HG02870 (cell line): ENCODE results near the gene CALCB.
A peak's percentile ranks its signal among the peaks of the same experiment; 100 is the strongest.

ENCODE experiments used
- ATAC-seq: cut with Tn5 transposase; IDR thresholded peaks from one replicate; pipeline ENCODE4 v1.9.1; 2021; ENCODE audit warnings: mild to moderate bottlenecking, moderate library complexity; ENCODE audit not compliant: unreplicated experiment

CALCB gene

DNA sequence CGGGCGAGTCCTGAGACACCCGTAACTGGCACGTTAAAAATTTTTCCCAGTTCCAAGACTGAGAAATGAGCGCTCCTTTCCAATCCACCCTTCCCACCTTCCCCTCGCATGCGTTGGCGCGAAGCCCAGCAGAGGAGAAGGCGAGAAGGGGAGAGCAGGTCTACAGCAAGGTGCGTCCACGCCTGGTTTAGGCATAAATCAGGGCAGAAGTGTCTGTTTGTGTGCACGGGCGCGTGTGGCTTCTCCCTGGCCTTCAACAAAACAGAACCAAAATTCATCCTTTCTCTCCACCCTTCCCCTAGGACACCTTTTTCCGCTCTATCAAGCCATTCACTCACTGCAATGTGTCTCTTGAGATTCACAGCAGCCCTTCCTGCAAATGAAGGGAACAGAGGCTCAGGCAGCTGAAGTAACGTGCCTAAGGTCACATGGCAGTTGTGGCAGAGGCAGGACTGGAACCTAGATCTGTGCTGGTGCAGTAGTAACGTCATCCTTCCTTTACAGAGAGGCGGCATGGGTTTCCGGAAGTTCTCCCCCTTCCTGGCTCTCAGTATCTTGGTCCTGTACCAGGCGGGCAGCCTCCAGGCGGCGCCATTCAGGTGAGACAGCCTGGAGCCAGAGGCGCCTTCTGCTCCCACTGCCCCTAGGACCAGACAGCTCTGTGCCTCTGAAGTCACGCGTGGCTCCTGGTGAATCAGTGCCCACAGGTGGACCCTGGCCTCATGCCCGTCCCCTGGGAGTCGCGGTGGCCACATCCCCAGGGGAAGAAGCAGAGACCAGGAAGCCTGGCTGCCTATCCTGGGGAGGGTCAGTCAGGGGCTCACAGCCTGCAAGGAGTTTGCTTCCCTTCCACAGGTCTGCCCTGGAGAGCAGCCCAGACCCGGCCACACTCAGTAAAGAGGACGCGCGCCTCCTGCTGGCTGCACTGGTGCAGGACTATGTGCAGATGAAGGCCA is 1.1 kb downstream of the CALCB start:
- peak; percentile 95 for ATAC-seq

DNA sequence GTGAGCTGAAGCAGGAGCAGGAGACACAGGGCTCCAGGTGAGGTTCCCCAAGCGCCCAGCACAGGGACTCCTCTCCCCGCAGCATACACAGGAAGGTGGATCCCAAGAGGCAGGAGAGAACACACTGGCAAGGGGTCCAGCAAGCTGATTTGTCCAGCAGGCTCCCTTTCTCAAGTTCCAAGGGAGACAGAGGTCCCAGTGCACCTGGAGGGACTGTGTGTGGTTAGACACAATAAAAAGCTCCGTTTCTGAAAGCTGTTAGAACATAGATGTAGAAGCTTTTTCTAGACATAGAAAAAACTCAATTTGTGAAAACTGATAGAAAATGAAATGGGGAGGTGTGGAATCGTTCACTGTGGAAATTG is 1.8 kb downstream of the CALCB start:
- no peak for ATAC-seq

DNA sequence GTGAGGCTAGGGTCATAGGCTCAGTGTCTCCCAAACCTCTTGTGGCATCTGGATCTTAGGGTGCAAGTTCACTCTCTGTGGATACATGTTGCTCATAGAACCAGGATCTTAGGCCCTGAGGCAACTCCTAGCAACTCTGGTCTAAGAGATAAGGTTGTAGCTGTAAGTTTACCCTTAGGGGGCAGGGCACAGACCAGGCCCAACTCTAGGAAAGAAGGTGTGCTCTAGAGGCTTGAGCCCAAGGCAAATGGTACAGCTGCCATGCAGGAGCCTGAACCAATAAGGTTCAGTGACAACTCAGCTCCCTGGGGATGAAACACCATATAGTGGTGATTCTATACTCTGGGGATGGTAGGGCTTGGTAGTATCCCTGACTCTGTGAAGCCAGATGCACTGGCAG is 17.8 kb downstream of the CALCB start:
- no peak for ATAC-seq

DNA sequence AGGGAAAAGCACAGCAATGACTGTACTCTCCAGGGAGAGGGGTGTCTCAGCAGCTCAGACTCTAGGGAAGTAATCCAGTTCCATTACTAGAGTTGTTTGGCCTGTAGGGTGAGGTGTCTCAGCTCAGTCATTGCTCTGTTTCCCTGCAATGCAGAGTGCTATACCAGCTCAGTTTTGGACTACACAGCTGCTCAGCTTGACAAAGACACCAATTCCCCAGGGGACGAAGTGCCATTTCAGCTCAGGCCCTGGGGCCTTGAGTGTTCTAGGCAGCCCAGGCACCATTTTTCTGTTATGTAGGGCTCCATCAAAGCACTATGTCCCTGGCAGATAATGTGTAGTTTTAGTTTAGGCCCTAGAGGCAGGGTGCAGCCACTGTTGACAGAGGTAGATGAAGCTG is 18.2 kb downstream of the CALCB start:
- ATAC-seq, result no peak

DNA sequence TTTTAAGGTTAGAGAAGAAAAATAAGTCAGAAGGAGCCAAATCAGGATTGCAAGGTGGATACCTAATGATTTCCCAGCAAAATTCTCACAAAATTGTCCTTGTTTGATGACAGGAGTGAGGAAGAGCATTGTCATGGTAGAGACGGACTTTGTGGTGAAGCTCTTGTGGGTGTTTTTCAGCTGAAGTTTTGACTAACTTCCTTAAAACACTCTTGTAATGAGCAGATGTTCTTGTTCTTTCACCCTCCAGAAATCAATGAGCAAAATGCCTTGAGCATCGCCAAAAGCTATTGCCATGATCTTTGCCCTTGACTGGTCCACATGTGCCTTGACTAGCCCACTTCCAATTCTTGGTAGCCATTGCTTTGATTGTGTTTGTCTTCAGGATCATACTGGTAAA is 20.0 kb downstream of the CALCB start:
- peak; percentile 92 for ATAC-seq

DNA sequence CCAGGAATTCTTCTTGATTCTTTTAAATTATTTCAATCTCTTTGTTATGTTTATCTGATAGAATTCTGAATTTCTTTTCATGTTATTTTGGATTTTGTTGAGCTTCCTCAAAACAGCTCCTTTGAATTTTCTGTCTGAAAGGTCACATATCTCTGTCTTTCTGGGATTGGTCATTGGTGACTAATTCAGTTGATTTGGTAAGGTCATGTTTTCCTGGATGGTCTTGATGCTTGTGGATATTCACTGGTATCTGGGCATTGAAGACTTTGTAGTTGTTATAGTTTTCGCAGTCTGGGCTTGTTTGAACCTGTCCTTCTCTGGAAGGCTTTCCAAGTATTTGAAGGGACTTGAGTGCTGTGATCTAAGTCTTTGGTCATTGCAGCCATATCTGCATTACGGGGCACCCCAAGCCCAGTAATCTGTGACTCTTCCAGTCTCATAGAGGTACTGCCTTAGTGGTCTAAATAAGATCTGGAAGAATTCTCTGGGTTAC is 22.4 kb downstream of the CALCB start:
- ATAC-seq, result no peak

DNA sequence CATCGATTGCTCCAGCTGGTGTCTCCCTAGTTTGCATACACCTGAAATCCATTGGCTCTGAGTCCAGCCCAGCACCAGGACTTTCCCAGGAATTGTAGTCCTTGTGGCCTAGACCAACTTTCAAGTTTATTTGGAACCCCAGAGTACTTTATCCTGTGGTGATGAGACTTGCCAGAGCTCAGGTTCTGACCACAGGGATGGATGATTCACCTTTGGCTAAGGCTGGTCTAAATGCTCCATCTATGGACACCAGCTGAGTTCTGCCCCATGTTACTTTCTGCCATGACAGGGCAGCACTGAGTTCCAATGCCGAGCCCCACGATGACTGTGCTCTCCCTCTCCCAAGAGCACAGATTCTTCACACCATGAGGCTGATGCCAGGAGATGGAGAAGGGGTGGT is 24.0 kb downstream of the CALCB start:
- ATAC-seq, result no peak

DNA sequence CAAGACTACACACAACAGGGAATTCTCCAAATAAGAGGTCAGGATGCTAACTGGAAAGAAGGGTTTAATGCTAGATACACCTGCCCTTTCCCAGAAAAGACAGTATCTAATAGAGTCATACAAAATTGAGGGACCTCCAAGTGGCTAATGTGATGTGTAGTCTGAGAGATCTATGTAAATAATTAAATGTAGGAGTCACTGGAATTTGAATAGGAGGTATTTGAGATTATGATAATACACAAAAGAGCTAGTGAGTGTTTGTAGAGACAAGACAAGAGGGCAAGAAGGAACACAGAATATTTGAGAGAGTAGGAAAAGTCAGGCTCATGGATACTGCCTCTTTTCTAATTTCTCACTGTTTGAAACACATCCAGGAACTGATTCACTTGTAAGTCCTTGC is 25.9 kb downstream of the CALCB start:
- no peak for ATAC-seq

DNA sequence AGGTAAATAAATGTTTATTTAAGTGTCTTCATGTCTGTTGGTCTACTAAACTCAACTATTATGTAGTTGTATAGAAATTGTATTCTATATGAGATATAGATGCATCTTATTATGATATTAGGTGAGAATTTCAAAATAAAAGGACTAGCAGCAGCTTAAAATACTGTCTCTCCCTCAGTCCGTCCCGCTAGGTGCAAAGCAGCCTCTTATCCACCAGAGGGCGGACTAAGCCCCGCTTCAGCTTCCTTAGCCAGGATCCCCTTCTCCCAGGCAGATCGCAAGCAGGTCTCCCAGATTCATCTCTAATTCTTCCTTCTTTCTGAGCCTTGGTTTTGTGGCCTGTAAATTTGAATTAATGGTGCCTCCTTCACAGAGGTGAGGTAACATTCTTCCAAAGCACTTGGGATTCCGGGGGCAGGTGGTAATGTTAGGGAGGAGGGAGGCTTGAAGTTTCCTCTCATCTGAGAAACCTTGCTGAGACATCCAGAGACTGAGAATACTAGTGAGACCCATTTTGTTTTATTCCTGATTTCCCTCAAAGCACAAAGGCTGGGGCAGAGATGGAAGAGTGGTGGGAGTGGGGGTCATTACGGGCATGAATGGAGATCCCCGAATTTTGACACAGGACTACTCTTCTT is 27.8 kb downstream of the CALCB start:
- ATAC-seq, result peak; percentile 83

DNA sequence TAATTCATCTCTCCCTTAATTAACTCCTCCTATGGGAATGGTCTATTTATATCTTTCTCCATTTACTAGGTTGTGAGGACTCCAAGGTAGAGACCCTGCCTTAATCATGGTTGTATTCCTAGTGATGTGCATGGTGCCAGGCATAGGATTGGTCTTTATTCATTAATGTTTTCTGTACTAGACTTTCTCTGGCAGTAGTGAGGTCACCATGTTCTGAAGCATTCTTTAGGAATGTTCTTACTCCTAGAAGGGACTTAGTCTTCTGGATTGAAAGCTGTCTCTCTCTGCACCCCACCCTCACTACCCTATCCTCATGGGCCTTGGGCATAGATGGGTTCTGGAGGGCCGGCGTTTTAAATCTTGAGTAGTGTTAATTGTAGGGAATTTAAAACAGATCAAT is 30.8 kb downstream of the CALCB start:
- no peak for ATAC-seq

DNA sequence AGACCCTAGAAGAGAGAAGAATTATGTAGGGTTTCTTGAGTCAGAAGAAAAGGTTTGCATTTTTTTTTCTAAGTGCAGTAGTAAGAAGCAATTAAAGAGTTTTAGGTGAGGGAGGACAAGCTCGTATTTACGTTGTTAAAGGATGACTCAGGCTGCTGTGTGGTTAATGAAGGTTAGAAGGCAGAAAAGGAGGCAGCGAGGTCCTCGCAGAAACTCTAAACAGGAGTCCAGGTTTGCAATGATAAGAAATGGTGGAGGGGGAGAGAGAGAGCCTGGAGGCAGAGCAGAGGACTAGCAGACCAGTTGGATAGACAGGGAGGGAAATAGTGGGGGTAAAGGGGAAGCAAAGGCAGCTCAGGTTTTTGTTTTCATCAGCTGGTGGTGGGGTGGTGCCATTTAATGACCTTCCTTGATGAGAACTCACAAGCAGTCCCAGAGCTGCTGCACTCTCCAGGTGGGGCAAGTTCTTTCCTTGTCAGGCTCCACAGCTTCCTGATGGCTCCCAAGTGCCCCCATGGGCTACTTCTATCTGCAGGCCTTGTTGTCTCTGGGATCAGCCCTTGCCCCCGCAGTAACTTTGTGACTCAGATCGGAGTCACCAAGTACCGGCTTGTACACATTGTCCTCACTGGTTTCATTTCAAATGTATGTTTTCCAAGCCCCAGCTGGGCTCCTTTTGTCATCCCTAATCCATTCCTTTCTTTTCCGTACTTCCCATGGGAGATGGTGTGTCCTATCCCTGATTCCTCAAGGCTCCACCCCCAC is 33.0 kb downstream of the CALCB start:
- ATAC-seq, result no peak

DNA sequence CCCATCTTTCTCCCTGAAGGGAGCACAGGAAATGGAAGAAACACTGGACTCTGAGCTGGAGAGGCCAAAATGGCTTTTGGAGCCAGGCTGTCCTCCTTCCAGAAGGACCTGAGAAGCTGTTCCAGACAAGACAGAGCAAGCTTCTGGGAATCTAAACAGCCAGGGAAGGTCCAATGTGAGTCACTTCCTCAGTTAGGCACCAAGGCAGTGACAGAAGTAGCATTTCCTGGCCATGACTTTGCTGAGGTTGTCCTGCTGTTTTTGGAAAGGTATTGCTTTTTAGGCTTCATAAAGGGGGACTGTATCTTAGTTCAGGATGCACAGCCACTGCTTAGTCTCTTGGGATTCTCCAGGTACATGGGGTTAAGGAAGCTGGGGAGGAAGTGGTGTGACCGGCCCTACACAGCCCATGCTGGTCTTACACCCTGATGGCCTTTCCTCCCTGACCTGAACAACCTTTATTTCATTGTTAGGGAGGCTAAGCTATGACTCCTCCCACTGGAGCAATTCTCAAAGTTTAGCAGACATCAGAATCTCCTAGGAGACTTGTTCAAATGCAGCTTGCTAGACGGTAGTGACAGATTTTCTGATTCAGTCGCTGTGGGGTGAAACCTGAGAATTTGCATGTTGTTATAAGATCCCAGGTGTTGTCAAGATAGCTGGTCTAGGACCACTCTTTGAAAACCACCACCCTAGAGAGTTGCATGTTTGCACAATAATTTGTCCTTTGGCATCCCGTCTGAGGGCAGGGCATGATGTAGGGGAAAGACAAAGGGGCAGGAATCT is 34.5 kb downstream of the CALCB start:
- peak; percentile 61 for ATAC-seq

DNA sequence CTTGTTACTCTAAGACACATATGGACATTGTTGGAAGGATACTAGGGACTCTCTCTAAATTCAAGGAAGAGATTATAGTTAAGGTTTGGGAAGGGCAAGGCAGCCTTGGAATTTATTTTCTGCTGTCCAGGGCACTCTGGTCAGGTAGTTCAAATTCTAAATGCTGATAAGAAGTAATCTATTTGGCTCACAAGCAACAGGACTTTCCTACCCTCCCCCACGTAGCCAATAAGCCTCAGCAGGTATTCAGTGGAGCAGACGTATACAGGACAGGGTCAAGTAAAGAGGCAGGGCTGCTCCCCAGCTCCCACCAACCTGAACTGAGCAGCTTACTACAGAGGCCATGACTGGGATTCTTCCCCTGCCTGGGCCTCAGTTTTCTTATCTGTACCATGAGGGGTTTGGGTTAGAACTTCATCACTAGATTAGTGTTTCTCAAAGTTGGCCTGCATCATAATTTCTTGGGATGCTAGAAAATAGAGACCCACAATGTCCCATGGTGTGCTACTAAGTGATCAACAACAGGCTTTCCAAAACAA is 35.3 kb downstream of the CALCB start:
- no peak for ATAC-seq

DNA sequence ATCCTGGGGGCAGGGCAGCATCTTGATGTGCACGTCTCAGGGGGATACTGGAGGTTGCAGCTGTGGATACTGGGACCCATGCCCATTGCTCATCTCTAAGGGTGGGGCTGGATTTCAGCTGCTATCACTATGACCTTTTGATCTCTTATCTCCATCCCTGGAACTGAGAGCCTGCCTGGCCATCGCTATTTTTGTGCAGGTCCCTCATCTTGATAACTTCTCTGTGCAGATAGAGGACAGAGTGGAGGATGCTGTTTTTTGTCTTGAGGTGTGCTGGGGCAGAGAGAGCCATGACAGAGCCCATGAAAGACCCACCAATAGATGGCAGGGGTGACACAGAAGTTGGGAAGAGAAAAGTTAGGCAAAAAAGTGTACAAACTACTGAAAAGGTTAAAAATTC is 36.2 kb downstream of the CALCB start:
- no peak for ATAC-seq

DNA sequence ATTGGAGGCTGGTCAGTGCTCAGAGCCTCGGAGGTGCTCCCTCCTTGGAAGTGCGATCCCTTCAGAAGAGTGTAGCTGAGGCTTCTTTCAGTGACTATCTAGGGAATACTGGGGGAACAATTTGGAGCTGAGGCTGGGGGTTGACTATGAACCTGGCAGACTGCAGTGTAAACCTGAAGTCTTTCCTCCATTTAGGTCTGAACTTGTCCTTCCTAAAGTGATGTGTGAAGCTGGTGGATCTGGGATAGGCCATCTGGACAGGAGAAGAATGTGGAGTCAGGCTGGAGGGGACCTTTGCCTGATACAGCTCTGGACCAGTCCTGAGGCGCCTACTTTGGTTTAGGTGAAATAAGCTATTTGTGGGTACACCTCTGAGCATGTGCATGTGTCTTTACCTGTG is 37.8 kb downstream of the CALCB start:
- no peak for ATAC-seq

DNA sequence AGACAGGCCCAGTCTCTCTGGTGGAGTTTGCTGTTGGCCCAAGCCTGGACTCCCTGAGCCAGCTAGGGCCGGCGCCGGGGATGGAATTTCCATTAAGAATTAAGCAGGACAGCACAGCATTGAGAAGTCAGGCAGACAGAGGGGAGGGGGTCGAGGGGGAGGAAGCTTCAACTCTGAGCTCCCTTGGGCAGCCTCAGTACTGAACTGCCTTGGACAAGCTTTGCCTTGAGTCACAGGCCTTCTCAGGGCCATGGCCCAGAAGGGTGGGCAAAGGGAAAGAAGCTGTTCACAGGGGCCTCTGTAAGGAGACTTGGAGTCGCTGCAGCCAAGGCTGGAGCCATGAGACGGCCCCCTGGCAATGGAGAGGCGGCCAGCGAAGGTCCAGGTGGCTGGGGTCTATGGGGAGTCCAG is 38.7 kb downstream of the CALCB start:
- ATAC-seq, result no peak

DNA sequence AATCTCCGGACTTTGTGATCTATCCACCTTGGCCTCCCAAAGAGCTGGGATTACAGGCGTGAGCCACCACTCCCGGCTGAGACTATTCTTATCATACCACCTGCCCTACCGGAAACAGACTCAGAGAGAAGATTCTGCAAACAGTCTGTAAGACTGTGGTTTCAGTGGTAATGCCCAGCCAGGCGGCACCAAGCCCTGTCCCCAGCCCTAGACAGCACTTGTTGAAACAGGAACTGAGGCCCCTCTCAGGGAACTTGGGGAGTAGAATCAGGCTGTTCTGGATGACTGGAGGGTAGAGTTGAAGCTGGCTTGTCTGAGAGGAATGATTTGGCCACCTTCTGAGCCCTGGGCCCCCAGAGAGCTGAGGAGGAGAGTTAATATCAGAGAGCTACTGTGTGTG is 40.0 kb downstream of the CALCB start:
- ATAC-seq, result peak; percentile 81

DNA sequence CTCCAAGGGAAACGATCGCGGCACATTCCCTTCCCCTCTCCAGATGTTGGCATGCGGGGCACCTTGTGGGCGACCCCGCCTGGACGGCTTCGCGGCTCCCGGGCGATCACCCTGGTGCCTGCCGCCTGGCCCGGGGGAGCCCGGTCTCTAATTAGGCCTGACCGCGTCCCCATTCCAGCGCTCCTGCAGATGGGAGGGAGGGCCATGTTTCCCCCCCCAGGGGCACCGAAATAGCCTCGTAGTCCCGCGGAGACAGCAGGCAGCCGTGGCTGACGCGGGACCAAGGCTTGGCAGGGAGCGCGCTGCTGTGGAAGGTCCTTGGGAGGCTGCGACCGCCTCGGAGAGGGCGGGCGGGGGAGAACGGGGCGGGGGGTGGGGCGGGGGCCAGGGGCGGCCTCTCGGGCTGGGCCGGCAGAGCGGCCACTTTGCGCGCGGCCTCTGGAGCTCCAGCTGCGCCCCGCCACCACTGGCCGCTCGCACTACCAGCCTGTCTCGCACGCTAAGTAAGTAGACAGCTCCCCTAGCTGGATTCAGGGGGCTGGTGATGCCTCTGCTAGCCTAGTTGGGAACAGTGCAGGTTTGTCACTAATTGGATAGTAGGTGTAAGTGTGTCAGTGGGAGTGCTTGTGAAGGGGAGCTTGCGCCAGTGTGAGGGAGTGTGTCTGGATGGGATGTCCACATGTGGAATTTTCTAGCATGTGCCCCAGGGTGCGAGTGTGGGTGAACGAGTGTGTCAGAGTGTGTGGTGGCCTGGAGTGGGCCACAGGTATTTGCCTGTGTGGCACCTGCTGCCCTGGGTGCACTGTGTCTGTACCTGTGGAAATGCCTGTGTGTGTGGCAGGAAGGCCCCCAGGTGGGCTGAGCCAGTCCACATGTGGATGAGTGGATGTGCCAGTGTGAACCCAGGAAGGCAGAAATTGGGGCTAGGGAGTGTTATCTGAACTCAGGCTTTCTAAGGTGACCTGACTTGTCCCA is 41.4 kb downstream of the CALCB start, which contains the start of gene INSC:
TSS of gene INSC (plus strand) at position 423 of the 975 bp plus-strand sequence. CDS start 34,252 bp downstream, outside the sequence.
- ATAC-seq, result no peak

DNA sequence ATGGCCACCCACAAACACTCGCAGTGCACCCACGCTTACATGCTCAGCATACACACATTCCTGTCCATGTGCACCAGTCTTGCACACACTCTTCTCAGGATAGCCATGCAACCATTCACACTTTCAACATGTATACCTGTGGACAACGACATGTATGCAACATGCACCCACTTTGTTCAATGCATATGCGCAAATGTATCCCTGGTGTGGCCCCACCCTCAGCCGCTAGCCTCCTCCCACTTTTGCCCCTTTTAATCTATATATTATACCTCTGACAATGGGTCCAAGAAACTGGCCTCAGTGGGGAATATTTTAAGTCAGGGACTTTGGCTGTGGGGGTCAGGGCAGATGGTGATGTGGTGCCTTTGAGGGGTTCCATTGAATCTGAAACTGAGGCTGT is 42.3 kb downstream of the CALCB start:
- no peak for ATAC-seq
